Activated T-cell treated with anti-CD3 and anti-CD28 coated beads for 4 hours (primary cell): ENCODE results near the gene SDR39U1.

Experiments used
- DNase-seq: peaks from one replicate; pipeline ENCODE4 v3.0.0-alpha.2; 2020

The SDR39U1 gene

GRCh38 chr14:24428628-24429394, 13.8 kb downstream of the SDR39U1 start:
- no peak for DNase-seq

GRCh38 chr14:24427537-24428508, 14.8 kb downstream of the SDR39U1 start:
- DNase-seq: no peak

GRCh38 chr14:24426912-24427536, 15.6 kb downstream of the SDR39U1 start:
- no peak for DNase-seq

- DNase-seq: no peak
Observed at GRCh38 chr14:24426150-24426911, 16.2 kb downstream of the SDR39U1 start.

GRCh38 chr14:24425704-24426103, 16.9 kb downstream of the SDR39U1 start:
- no peak for DNase-seq

GRCh38 chr14:24422694-24423601, 19.6 kb downstream of the SDR39U1 start:
- DNase-seq: no peak

GRCh38 chr14:24422261-24422660, 20.3 kb downstream of the SDR39U1 start:
- DNase-seq: no peak

- no peak for DNase-seq
Observed at GRCh38 chr14:24418492-24418873, 24.1 kb downstream of the SDR39U1 start.

GRCh38 chr14:24417832-24418491, 24.6 kb downstream of the SDR39U1 start:
- no peak for DNase-seq

GRCh38 chr14:24416932-24417619, 25.5 kb downstream of the SDR39U1 start:
- DNase-seq: no peak

- DNase-seq: no peak
Observed at GRCh38 chr14:24416254-24416931, 26.2 kb downstream of the SDR39U1 start.

- DNase-seq: no peak
Observed at GRCh38 chr14:24415421-24416253, 26.9 kb downstream of the SDR39U1 start.

GRCh38 chr14:24414732-24415420, 27.7 kb downstream of the SDR39U1 start:
- DNase-seq: no peak

GRCh38 chr14:24414077-24414476, 28.5 kb downstream of the SDR39U1 start:
- DNase-seq: no peak

- DNase-seq: no peak
Observed at GRCh38 chr14:24411443-24412389, 30.9 kb downstream of the SDR39U1 start.

- no peak for DNase-seq
Observed at GRCh38 chr14:24409956-24410355, 32.6 kb downstream of the SDR39U1 start.

- no peak for DNase-seq
Observed at GRCh38 chr14:24409192-24409591, 33.4 kb downstream of the SDR39U1 start.
